ENCODE data around the gene SOCS7.

Gene SOCS7

DNA sequence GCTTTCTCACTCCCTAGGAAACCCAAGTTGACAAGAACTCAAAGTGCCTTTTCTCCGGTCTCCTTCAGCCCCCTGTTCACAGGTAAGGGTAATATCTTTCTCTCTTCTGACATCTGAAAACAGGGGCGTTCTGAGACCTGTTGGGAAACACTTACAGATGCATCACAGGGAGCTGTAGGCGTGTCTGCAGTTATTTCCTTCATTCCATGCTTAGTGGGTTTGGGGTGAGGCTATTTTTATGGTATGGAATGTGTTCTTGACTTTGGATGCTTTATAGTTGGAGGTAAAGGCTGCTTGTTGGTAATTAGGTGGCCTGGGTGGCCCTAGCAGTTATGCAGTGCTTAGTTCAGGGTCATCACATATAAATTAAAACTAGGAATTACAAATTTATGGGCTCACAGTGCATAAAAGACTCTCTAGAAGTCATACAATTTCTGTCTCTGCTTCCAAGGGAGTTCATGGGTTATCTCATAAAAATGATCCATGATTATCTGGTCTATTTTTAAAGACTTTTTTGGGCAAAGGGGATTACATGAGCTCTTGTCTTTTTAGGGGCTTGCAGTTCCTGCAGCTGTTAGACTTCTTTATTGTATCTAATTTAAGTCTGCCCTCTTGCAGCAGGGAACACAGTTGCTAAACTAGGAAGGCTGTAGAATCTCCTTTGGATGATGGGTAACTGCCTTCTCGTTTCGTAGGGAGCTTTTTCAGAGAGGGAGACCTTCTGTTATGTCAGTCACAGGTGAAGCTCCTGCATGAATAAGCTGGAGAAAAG is 10.2 kb downstream of the SOCS7 start:
- peaks cover 11% of the 10 kb centered on the region for H3K4me1 ChIP-seq (ENCODE audit: control insufficient read depth, insufficient read depth, low read depth, low read length)
- no peak overlapping the region for H3K23ac ChIP-seq (ENCODE audit: low read length in 2 of 2)
- no peaks in the 10 kb centered on the region for H3K27me3 ChIP-seq (ENCODE audit: control insufficient read depth in 1 of 2, insufficient read depth in 1 of 2, low read length in 2 of 2)
- H3K4me3 ChIP-seq (ENCODE audit: insufficient read depth in 1 of 2, low read depth in 1 of 2, low read length in 2 of 2): no peak overlapping the region
- no peak overlapping the region for H2BK5ac ChIP-seq (ENCODE audit: low read depth, low read length, poor library complexity, severe bottlenecking)
- WGBS: 93% methylated on average over 5 of the region's 5 CpGs
- H3K18ac ChIP-seq (ENCODE audit: low read depth in 1 of 2, low read length in 2 of 2): no peak overlapping the region
- H4K8ac ChIP-seq (ENCODE audit: low read length): no peak overlapping the region
- peaks cover 38% of the 10 kb centered on the region for H3K79me1 ChIP-seq (replicated peaks; ENCODE audit: low read length, poor library complexity, severe bottlenecking)
- no peak overlapping the region for H3K27ac ChIP-seq (ENCODE audit: low read length, poor library complexity, severe bottlenecking)
- H4K91ac ChIP-seq (ENCODE audit: low read length): no peak overlapping the region
- no peak overlapping the region for H2BK12ac ChIP-seq (ENCODE audit: low read length in 2 of 2)
- H2AK5ac ChIP-seq (ENCODE audit: low read length, severe bottlenecking): no peak overlapping the region
- H3K4me2 ChIP-seq (ENCODE audit: low read length, poor library complexity, severe bottlenecking): no peak overlapping the region
- no peak overlapping the region for H3K14ac ChIP-seq (ENCODE audit: low read length in 2 of 2)
- H3K4ac ChIP-seq (ENCODE audit: low read depth in 1 of 2, low read length in 2 of 2): no peak overlapping the region
- H3K9me3 ChIP-seq (ENCODE audit: control insufficient read depth, low read length): no peaks in the 10 kb centered on the region
- H2BK120ac ChIP-seq (ENCODE audit: low read depth, low read length): no peak overlapping the region
- no peak overlapping the region for H2AFZ ChIP-seq (ENCODE audit: low read depth, low read length)
- no peak for DNase-seq
- H3K36me3 ChIP-seq (ENCODE audit: control insufficient read depth in 1 of 2, insufficient read depth in 2 of 2, low read depth in 1 of 2, low read length in 2 of 2): peaks cover 18 to 24% of the 10 kb centered on the region in 2 experiments
- H2BK15ac ChIP-seq (ENCODE audit: low read depth, poor library complexity, severe bottlenecking): no peak overlapping the region
- H3K9ac ChIP-seq (ENCODE audit: low read length): no peak overlapping the region

DNA sequence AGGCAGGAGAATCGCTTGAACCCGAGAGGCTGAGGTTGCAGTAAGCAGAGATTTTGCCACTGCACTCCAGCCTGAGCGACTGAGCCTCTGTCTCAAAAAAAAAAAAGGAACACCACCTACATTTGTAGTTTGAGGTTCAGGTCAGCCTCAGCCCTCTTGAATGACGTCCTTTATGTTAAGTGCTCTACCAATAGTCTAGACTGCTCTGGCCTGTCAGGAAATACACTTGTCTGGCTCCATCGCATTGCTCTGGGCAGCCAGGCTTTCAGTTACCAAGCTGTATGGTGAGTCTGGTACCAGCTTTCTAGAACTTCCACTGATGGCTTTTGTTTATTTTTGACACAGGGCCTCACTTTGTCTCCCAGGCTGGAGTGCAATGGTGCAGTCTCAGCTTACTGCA is 11.4 kb downstream of the SOCS7 start:
- Histone ChIP-seq H4K8ac (ENCODE audit: low read length) (no peak overlapping the region), H3K9ac (ENCODE audit: low read length) (no peak overlapping the region), H3K14ac (ENCODE audit: low read length in 2 of 2) (no peak overlapping the region), H2BK120ac (ENCODE audit: low read depth, low read length) (no peak overlapping the region), H2AFZ (ENCODE audit: low read depth, low read length) (no peak overlapping the region), H2BK15ac (ENCODE audit: low read depth, poor library complexity, severe bottlenecking) (no peak overlapping the region), H3K4me3 (ENCODE audit: insufficient read depth in 1 of 2, low read depth in 1 of 2, low read length in 2 of 2) (no peak overlapping the region), H3K4ac (ENCODE audit: low read depth in 1 of 2, low read length in 2 of 2) (no peak overlapping the region), H3K4me2 (ENCODE audit: low read length, poor library complexity, severe bottlenecking) (no peak overlapping the region), H2BK5ac (ENCODE audit: low read depth, low read length, poor library complexity, severe bottlenecking) (no peak overlapping the region), H3K23ac (ENCODE audit: low read length in 2 of 2) (no peak overlapping the region), H3K9me3 (ENCODE audit: control insufficient read depth, low read length) (no peaks in the 10 kb centered on the region), H3K4me1 (ENCODE audit: control insufficient read depth, insufficient read depth, low read depth, low read length) (peaks cover 6% of the 10 kb centered on the region), H2BK12ac (ENCODE audit: low read length in 2 of 2) (no peak overlapping the region), H3K18ac (ENCODE audit: low read depth in 1 of 2, low read length in 2 of 2) (no peak overlapping the region), H3K79me1 (replicated peaks; ENCODE audit: low read length, poor library complexity, severe bottlenecking) (peaks cover 38% of the 10 kb centered on the region), H3K27me3 (ENCODE audit: control insufficient read depth in 1 of 2, insufficient read depth in 1 of 2, low read length in 2 of 2) (no peaks in the 10 kb centered on the region), H3K27ac (ENCODE audit: low read length, poor library complexity, severe bottlenecking) (no peak overlapping the region), H3K36me3 (ENCODE audit: control insufficient read depth in 1 of 2, insufficient read depth in 2 of 2, low read depth in 1 of 2, low read length in 2 of 2) (peaks cover 24 to 28% of the 10 kb centered on the region in 2 experiments), H2AK5ac (ENCODE audit: low read length, severe bottlenecking) (no peak overlapping the region), H4K91ac (ENCODE audit: low read length) (no peak overlapping the region)
- no peak for DNase-seq
- 97% methylated on average over 5 of the region's 5 CpGs for WGBS

- no peak overlapping the region for H2BK5ac ChIP-seq (ENCODE audit: low read depth, low read length, poor library complexity, severe bottlenecking)
- H3K23ac ChIP-seq (ENCODE audit: low read length in 2 of 2): no peak overlapping the region
- no peak overlapping the region for H4K8ac ChIP-seq (ENCODE audit: low read length)
- H3K4me3 ChIP-seq (ENCODE audit: insufficient read depth in 1 of 2, low read depth in 1 of 2, low read length in 2 of 2): no peak overlapping the region
- no peak overlapping the region for H4K91ac ChIP-seq (ENCODE audit: low read length)
- H3K9me3 ChIP-seq (ENCODE audit: control insufficient read depth, low read length): no peaks in the 10 kb centered on the region
- 91% methylated on average over 7 of the region's 8 CpGs for WGBS
- H2AK5ac ChIP-seq (ENCODE audit: low read length, severe bottlenecking): no peak overlapping the region
- DNase-seq: no peak
- no peak overlapping the region for H2BK120ac ChIP-seq (ENCODE audit: low read depth, low read length)
- H3K27me3 ChIP-seq (ENCODE audit: control insufficient read depth in 1 of 2, insufficient read depth in 1 of 2, low read length in 2 of 2): no peaks in the 10 kb centered on the region
- no peak overlapping the region for H3K27ac ChIP-seq (ENCODE audit: low read length, poor library complexity, severe bottlenecking)
- H2BK15ac ChIP-seq (ENCODE audit: low read depth, poor library complexity, severe bottlenecking): no peak overlapping the region
- H3K79me1 ChIP-seq (replicated peaks; ENCODE audit: low read length, poor library complexity, severe bottlenecking): peaks cover 39% of the 10 kb centered on the region
- H3K14ac ChIP-seq (ENCODE audit: low read length in 2 of 2): no peak overlapping the region
- H3K9ac ChIP-seq (ENCODE audit: low read length): no peak overlapping the region
- H2BK12ac ChIP-seq (ENCODE audit: low read length in 2 of 2): no peak overlapping the region
- no peak overlapping the region for H3K18ac ChIP-seq (ENCODE audit: low read depth in 1 of 2, low read length in 2 of 2)
- H3K36me3 ChIP-seq (ENCODE audit: control insufficient read depth in 1 of 2, insufficient read depth in 2 of 2, low read depth in 1 of 2, low read length in 2 of 2): peaks cover 35 to 36% of the 10 kb centered on the region in 2 experiments
- no peak overlapping the region for H3K4me2 ChIP-seq (ENCODE audit: low read length, poor library complexity, severe bottlenecking)
- peaks cover 4% of the 10 kb centered on the region for H3K4me1 ChIP-seq (ENCODE audit: control insufficient read depth, insufficient read depth, low read depth, low read length)
- no peak overlapping the region for H3K4ac ChIP-seq (ENCODE audit: low read depth in 1 of 2, low read length in 2 of 2)
- no peak overlapping the region for H2AFZ ChIP-seq (ENCODE audit: low read depth, low read length)
Observed at GRCh38 chr17:38364741-38365140, 13.1 kb downstream of the SOCS7 start.

DNA sequence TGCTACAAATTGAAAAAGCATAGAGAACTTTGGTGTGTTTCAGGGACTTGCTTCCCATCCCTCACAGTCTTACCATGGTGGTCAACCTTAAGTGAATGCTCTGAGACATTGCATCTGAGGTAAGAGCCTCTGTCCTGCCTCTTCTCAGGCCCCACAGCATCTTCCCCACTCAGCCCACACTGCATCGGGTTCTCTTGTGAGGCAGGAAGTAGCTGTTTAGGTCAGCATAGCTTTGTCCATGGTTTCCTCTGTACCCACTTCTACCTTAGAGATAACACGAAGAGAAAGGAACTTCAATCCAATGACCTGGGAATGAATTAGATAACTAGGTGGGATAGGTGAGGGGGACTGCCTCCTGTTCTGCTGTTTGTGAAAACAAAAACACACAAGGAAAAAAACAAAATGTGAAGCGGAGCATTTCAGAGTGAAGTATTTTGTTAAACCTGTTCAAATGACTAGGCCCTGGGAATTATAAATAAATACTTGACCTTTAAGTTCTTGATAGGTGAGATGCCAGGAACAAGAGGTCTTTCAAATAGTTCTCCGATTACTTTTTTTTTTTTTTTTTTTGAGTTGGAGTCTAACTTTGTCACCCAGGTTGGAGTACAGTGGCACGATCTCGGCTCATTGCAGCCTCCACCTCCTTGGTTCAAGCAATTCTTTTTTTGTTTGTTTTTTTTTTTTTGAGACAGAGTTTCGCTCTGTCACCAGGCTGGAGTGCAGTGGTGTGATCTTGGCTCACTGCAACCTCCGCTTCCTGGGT is 17.7 kb downstream of the SOCS7 start:
- Histone ChIP-seq H2BK5ac (ENCODE audit: low read depth, low read length, poor library complexity, severe bottlenecking) (no peak overlapping the region), H4K91ac (ENCODE audit: low read length) (no peak overlapping the region), H3K4ac (ENCODE audit: low read depth in 1 of 2, low read length in 2 of 2) (no peak overlapping the region), H3K9ac (ENCODE audit: low read length) (no peak overlapping the region), H3K9me3 (ENCODE audit: control insufficient read depth, low read length) (no peaks in the 10 kb centered on the region), H2BK15ac (ENCODE audit: low read depth, poor library complexity, severe bottlenecking) (no peak overlapping the region), H3K4me2 (ENCODE audit: low read length, poor library complexity, severe bottlenecking) (no peak overlapping the region), H2BK12ac (ENCODE audit: low read length in 2 of 2) (no peak overlapping the region), H3K27me3 (ENCODE audit: control insufficient read depth in 1 of 2, insufficient read depth in 1 of 2, low read length in 2 of 2) (no peaks in the 10 kb centered on the region), H2AK5ac (ENCODE audit: low read length, severe bottlenecking) (no peak overlapping the region), H4K8ac (ENCODE audit: low read length) (no peak overlapping the region), H3K27ac (ENCODE audit: low read length, poor library complexity, severe bottlenecking) (no peak overlapping the region), H3K14ac (ENCODE audit: low read length in 2 of 2) (no peak overlapping the region), H3K4me3 (ENCODE audit: insufficient read depth in 1 of 2, low read depth in 1 of 2, low read length in 2 of 2) (no peak overlapping the region), H2AFZ (ENCODE audit: low read depth, low read length) (no peak overlapping the region), H3K23ac (ENCODE audit: low read length in 2 of 2) (no peak overlapping the region), H3K36me3 (ENCODE audit: control insufficient read depth in 1 of 2, insufficient read depth in 2 of 2, low read depth in 1 of 2, low read length in 2 of 2) (peaks cover 55 to 62% of the 10 kb centered on the region in 2 experiments), H3K18ac (ENCODE audit: low read depth in 1 of 2, low read length in 2 of 2) (no peak overlapping the region), H3K79me1 (replicated peaks; ENCODE audit: low read length, poor library complexity, severe bottlenecking) (peaks cover 19% of the 10 kb centered on the region), H2BK120ac (ENCODE audit: low read depth, low read length) (no peak overlapping the region), H3K4me1 (ENCODE audit: control insufficient read depth, insufficient read depth, low read depth, low read length) (peaks cover 4% of the 10 kb centered on the region)
- 95% methylated on average over 5 of the region's 8 CpGs for WGBS
- no peak for DNase-seq
